GM13976 (cell line): ENCODE data around the gene TPRX2.
A peak's percentile ranks its signal among the peaks of the same experiment; 100 is the strongest.
"Not testable (repeated sequence)": the region's sequence is repeated elsewhere in the genome, so short reads cannot be mapped to it uniquely, and the experiment has no call there.

Experiments
- DNase-seq: peaks from one replicate; pipeline ENCODE4 v3.0.0; 2012; ENCODE audit warnings: low spot score
- in situ Hi-C: fragments of 300-500 bp; cut with MboI; formaldehyde crosslinking; loops from one replicate; pipeline ENCODE4 v1.12.0; 2022; ENCODE audit warnings: low sequenced_read_pairs, mixed read lengths, inconsistent platforms; ENCODE audit not compliant: unreplicated experiment
- TF ChIP-seq, protein P1 (sequence below): IDR thresholded peaks from 2 replicates; pipeline ENCODE4 v1.5.1; 2012; ENCODE audit warnings: borderline replicate concordance, mild to moderate bottlenecking; ENCODE audit not compliant: insufficient read depth; ENCODE audit errors: extremely low read depth, missing control alignments, control extremely low read depth

Gene TPRX2

DNA sequence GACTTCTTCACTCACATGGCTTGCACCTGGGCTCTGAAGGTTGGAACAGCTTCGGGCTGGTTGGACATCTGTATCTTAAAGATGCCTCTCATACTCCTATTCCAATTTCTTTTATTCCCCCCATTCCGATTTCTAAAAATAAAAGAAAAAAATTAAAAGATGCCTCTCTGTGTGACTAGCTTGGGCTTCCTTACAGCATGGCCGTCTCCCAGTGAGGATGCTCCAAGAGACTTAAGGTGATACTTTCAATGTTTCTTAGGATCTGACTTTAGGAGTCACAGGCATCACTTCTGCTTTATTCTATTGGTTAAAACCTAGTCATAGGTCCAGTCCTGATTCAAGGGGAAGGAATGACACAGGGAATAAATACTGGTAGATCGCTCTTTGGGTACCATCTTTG lies 37.0 kb downstream of the TPRX2 start:
- in situ Hi-C loops = no loop called here
- TF ChIP-seq, protein P1, sequence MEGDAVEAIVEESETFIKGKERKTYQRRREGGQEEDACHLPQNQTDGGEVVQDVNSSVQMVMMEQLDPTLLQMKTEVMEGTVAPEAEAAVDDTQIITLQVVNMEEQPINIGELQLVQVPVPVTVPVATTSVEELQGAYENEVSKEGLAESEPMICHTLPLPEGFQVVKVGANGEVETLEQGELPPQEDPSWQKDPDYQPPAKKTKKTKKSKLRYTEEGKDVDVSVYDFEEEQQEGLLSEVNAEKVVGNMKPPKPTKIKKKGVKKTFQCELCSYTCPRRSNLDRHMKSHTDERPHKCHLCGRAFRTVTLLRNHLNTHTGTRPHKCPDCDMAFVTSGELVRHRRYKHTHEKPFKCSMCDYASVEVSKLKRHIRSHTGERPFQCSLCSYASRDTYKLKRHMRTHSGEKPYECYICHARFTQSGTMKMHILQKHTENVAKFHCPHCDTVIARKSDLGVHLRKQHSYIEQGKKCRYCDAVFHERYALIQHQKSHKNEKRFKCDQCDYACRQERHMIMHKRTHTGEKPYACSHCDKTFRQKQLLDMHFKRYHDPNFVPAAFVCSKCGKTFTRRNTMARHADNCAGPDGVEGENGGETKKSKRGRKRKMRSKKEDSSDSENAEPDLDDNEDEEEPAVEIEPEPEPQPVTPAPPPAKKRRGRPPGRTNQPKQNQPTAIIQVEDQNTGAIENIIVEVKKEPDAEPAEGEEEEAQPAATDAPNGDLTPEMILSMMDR = no peak
- DNase-seq = no peak

DNA sequence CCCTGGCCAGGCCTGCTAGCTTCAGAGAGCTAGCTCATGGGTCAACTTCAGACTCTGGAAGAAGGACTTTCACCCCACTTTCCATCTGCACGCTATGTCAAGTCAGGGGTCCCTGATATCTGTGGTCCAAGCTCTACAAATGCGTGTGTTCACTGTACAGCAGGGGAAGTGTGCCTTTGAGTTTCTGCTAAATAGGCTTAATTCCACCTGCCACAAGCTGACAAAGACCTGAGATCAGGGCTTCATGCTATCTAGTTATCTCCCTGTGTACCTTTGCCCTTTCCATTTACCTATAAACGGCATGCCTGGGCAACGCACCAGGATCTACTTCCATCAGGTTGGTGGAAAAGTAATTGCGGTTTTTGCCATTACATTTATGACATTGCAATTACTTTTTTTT lies 37.7 kb downstream of the TPRX2 start:
- in situ Hi-C loops = no loop called here
- TF ChIP-seq, protein P1 = no peak

DNA sequence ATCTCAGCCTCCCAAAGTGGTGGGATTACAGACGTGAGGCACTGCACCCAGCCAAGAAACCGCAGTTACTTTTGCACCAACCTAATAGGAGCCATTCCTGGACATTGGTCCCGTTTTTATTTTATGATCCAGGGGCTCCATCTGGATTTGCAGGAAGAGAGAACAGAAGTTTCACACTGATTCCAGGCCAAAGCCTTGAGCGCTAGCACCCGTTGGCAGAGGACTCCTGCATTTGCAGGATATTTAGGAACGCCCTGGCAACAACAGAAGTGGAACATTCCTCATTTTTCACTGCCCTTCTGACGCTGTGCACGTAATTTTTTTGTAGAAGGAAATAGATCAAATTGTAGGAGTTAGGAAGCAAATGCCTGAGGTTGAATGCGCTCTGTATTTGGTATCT lies 38.8 kb downstream of the TPRX2 start:
- no peak for DNase-seq
- in situ Hi-C loops = no loop called here
- TF ChIP-seq, protein P1 = no peak

More for the DNA sequence above, 37.7 kb downstream of the TPRX2 start:
- DNase-seq = no peak

DNA sequence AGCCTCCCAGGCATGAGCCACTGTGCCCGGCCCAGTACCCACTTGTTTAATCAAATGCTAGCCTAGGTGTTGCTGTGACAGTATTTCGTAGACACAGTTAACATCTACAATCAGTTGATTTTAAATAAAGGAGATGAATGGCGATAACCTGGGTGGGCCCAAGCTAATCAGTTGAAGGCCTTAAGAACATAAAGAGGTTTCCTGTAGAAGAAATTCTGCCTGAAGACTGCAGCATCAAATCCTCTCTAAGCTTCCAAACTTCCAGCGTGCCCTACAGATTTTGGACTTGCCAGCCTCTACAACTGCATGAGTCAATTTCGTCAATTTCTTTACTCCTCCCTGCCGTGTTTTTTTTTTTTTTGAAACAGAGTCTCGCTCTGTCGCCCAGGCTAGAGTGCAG lies 40.3 kb downstream of the TPRX2 start:
- in situ Hi-C loops = no loop called here
- TF ChIP-seq, protein P1 = no peak
- DNase-seq = no peak

DNA sequence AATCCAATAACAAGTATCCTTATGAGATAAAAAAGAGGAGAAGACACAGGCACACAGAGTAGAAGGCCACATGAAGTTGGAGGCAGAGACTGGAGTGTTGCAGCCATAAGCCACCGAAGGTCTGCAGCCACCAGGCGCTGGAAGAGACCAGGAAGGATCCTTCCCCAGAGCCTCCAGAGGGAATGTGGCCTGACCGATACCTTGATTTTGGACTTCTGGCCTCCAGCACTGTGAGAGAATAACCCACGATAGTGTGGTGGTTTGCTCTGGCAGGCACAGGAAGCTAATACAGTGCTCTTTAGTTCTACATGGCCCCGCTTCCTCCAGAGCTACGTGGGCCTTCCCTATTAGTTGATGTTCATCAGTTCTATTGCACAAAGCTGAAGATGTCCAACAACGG lies 42.3 kb downstream of the TPRX2 start:
- in situ Hi-C loops = no loop called here

DNA sequence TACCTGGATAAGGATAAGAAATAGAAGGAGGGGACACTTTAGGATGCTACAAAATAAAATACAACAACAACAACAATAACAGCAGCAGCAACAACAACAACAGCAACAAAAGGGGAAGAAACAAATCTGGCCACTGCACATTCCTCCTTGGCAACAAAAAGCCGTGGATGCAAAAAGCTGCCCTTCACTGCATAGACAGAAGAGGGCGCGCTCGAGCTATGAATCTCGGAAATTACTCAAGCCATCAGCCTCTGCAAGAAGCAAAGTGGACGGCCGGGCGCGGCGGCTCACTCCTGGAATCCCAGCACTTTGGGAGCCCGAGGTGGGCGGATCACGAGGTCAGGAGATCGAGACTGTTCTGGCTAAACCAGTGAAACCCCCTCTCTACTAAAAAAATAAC lies 50.3 kb downstream of the TPRX2 start:
- in situ Hi-C loops, DNase-seq: not testable (repeated sequence)
- TF ChIP-seq, protein P1 = peak; percentile 42

More for the DNA sequence above, 42.3 kb downstream of the TPRX2 start:
- TF ChIP-seq, protein P1 = no peak
- no peak for DNase-seq

DNA sequence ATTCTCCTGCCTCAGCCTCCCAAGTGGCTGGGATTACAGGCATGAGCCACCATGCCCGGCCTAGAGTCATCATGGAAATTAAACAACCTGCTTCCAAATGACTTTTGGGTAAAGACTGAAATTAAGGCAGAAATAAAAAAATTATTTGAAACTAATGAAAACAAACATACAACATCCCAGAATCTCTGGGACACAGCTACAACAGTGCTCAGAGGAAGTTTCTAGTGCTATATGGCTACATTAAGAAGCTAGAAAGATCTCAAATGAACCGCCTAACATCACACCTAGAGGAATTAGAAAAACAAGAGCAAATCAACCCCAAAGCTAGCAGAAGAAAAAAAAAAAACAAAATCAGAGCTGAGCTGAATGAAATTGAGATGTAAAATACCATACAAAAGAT lies 51.2 kb downstream of the TPRX2 start:
- in situ Hi-C loops, DNase-seq: not testable (repeated sequence)
